AG08395 (cell line): ENCODE data around the gene MYO9B.

Experiments
- DNase-seq: peaks from one replicate; pipeline ENCODE4 v3.0.0; 2012; ENCODE audit warnings: mixed read lengths, low spot score

MYO9B gene, protein sequence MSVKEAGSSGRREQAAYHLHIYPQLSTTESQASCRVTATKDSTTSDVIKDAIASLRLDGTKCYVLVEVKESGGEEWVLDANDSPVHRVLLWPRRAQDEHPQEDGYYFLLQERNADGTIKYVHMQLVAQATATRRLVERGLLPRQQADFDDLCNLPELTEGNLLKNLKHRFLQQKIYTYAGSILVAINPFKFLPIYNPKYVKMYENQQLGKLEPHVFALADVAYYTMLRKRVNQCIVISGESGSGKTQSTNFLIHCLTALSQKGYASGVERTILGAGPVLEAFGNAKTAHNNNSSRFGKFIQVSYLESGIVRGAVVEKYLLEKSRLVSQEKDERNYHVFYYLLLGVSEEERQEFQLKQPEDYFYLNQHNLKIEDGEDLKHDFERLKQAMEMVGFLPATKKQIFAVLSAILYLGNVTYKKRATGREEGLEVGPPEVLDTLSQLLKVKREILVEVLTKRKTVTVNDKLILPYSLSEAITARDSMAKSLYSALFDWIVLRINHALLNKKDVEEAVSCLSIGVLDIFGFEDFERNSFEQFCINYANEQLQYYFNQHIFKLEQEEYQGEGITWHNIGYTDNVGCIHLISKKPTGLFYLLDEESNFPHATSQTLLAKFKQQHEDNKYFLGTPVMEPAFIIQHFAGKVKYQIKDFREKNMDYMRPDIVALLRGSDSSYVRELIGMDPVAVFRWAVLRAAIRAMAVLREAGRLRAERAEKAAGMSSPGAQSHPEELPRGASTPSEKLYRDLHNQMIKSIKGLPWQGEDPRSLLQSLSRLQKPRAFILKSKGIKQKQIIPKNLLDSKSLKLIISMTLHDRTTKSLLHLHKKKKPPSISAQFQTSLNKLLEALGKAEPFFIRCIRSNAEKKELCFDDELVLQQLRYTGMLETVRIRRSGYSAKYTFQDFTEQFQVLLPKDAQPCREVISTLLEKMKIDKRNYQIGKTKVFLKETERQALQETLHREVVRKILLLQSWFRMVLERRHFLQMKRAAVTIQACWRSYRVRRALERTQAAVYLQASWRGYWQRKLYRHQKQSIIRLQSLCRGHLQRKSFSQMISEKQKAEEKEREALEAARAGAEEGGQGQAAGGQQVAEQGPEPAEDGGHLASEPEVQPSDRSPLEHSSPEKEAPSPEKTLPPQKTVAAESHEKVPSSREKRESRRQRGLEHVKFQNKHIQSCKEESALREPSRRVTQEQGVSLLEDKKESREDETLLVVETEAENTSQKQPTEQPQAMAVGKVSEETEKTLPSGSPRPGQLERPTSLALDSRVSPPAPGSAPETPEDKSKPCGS (N-terminal part only)

DNA sequence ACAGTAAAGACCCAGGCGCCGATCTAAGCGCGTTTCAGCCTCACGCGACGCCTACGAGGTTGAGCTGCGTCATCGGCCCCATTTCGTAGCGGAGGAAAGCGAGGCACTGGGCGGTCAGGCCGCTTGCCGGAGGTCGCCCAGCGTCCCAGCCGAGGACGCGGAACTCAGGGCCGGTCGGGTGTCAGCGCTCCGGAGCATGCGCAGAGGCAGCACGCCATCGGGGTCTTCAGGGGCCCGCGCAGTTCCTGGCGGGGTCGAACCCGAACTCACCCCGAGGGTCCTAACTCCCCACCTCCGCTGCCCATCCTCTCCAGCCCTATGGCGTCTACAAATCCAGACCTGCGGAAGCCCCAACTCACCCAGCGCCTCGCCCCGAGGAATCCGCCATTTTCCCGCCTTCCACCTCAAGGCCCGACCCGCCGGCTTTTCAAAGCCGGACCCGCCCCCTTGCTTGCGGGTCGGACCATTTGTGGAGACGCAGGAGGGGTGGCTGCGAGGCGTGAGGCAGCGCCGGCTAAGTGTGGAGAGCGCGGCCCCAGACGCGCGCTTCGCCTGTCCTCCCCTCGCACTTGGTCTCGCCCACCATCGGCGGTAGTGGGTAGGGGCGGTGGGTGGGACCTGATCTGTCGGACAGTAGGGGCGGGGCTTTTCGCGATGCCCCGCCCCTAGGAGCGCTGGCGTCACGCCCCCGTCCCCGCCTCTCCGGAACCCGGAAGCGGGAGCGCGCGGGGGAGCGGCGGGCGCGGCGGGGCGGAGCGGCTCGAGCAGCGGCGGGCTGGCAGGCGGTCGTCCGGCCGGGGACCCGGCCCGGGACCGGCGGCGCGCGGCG, at the start of gene MYO9B, which contains the start of gene HAUS8:
Gene MYO9B (plus strand): TSS at position 743 of the 829 bp plus-strand sequence. CDS start 25,941 bp downstream, outside the sequence.
Gene HAUS8 (minus strand): TSS at position 418 of the 829 bp plus-strand sequence. CDS start 30 bp downstream, at position 388.
- peak; percentile 99 for DNase-seq

GRCh38 chr19:17025991-17026658, 49.5 kb upstream of the MYO9B start:
- DNase-seq = no peak

- DNase-seq = no peak
Observed at GRCh38 chr19:17026706-17027534, 48.7 kb upstream of the MYO9B start, which contains the start of gene CPAMD8. TSS of gene CPAMD8 (minus strand) at chr19:17026810. CDS start at chr19:17026642, 168 bp downstream.

- DNase-seq = no peak
Observed at GRCh38 chr19:17027535-17027975, 48.0 kb upstream of the MYO9B start.

GRCh38 chr19:17031741-17032140, 43.8 kb upstream of the MYO9B start:
- DNase-seq = no peak

GRCh38 chr19:17035842-17036424, 39.6 kb upstream of the MYO9B start:
- no peak for DNase-seq

GRCh38 chr19:17036640-17037039, 38.9 kb upstream of the MYO9B start:
- no peak for DNase-seq

DNA sequence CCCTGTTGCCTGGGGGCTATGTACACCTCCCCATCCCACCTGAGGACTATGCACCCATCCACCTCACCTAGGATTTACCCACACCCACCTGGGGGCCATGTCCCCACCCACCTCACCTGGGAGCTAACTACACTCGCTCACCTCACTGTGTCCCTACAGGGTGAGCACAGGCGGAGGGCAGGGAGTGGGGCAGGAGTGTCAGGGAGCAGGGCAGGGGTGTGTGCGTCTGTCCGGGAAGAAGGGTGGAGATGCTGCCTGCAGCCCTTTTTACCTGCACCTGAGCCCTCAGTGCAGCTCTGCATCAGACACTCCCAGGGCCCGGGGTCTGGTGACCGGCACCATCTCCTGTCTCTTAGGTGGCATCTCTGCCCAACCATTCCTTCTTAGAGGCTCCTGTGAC, 38.4 kb upstream of the MYO9B start:
- DNase-seq = no peak

GRCh38 chr19:17037966-17038500, 37.5 kb upstream of the MYO9B start:
- no peak for DNase-seq

DNA sequence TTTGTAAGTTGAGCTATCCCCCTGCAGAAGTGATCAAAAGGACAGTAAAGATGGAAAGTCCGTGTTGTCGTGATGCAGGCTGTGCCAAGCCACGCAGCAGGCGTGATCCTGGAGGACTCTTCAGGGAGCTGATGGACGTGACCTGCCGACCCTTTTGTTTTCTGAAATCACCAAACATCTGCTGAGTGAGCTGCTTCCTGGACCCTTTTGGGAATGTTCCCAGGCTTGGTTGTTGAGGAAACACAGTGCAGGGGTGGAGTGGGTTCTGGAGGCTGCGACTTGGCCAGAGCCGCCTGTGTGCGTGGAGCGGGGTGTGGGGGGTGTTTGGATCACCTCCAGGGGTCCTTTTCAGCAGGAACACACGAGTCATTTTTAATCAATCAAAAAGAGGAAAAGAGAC, 33.6 kb upstream of the MYO9B start:
- DNase-seq = no peak

- DNase-seq = no peak
Observed at GRCh38 chr19:17043744-17044143, 31.8 kb upstream of the MYO9B start.

GRCh38 chr19:17045907-17046502, 29.6 kb upstream of the MYO9B start:
- no peak for DNase-seq

- no peak for DNase-seq
Observed at GRCh38 chr19:17048885-17049453, 26.6 kb upstream of the MYO9B start.

GRCh38 chr19:17049711-17050280, 25.8 kb upstream of the MYO9B start:
- peak; percentile 58 for DNase-seq

GRCh38 chr19:17052439-17052838, 23.1 kb upstream of the MYO9B start:
- DNase-seq = peak; percentile 69

- DNase-seq = no peak
Observed at GRCh38 chr19:17054746-17055145, 20.8 kb upstream of the MYO9B start.

GRCh38 chr19:17055636-17056035, 19.9 kb upstream of the MYO9B start:
- no peak for DNase-seq

GRCh38 chr19:17058236-17058635, 17.3 kb upstream of the MYO9B start:
- no peak for DNase-seq
